Adrenal gland (tissue), 12 donors: Measurements from ENCODE around the gene ZNF148. TPM values are rescaled to one million over a fixed set of nuclear protein-coding genes. Genes with fewer than 3 reads are reported as not detected.

ENCODE experiments used
- DNase-seq, 7 donors: peaks; one replicate each; pipeline ENCODE4 v3.0.0-alpha.2; 2019 to 2020
- H3K27ac ChIP-seq, 5 donors: fragments of 200-600 bp; sonication (generic) in 4 of 5; 1 replicate in 3 of 5; 2 replicates in 2 of 5; pipeline versions ENCODE4 v1.5.1 to v1.8.0; 2016 to 2020; ENCODE audit warnings: mild to moderate bottlenecking in 1 of 5
- H3K27me3 ChIP-seq: fragments of 200-600 bp; 2 replicates; pipeline ENCODE4 v1.8.0; 2021
- H3K36me3 ChIP-seq, 2 donors: fragments of 200-600 bp; replicated peaks in 1 of 2; 1 replicate in 1 of 2; 2 replicates in 1 of 2; pipeline versions ENCODE4 v1.5.1 to v1.8.0; 2018 to 2022
- H3K4me1 ChIP-seq, 2 donors: fragments of 200-600 bp; replicated peaks in 1 of 2; 1 replicate in 1 of 2; 2 replicates in 1 of 2; pipeline versions ENCODE4 v1.5.1 to v1.8.0; 2018 to 2021
- H3K4me3 ChIP-seq, 4 donors: fragments of 200-600 bp; sonication (generic) in 3 of 4; one replicate each; pipeline ENCODE4 v1.5.1; 2016 to 2018
- H3K9me3 ChIP-seq, 3 donors: fragments of 200-600 bp; sonication (generic) in 1 of 3; replicated peaks in 1 of 3; 1 replicate in 2 of 3; 2 replicates in 1 of 3; pipeline versions ENCODE4 v1.5.1 to v1.8.0; 2016 to 2021
- POLR2A ChIP-seq, 2 donors: fragments of 450-650 bp; IDR thresholded peaks; one replicate each; pipeline ENCODE4 v1.6.1; 2017; ENCODE audit warnings: antibody characterized with exemption in 2 of 2, mild to moderate bottlenecking in 2 of 2, moderate library complexity in 1 of 2
- WGBS, 4 donors: extraction: QIAGEN DNeasy Blood & Tissue Kit in 2 of 4; methylation state at CpG; one replicate each; pipeline versions ENCODE4 v1.1.5 to v1.1.7; 2013 to 2017; 5-methylcytosine and 5-hydroxymethylcytosine counted together
- intact Hi-C, 2 donors: fragments of 100-400 bp; cut with DNase I; formaldehyde crosslinking; loops; one replicate each; pipeline versions ENCODE4 v1.14.1 to v1.15.0; 2022 to 2023
- polyA plus RNA-seq, 3 donors: library from polyadenylated mRNA; stranded (reverse); fragments of 200-250 nt in 2 of 3; fragments of 350-450 nt in 1 of 3; fragmentation: Illumina TruSeq in 1 of 3; extraction: RNeasy Lipid Tissue Mini Kit (QIAGEN cat#74804) in 1 of 3; gene quantifications; one replicate each; pipeline ENCODE4 v1.2.3, GENCODE V29; 2013 to 2014
- total RNA-seq, 9 donors: library from RNA; depleted of rRNA in 4 of 9; stranded (reverse); fragments of >200 nt in 4 of 9; fragments of 120-200 nt in 1 of 9; fragmentation: NEBNext Ultra II Directional in 1 of 9; extraction: Animal tissue kit (Norgen Biotek cat#: 25700) in 1 of 9; gene quantifications; one replicate each; pipeline versions ENCODE4 v1.1.0 to v1.2.4, GENCODE V29; 2013 to 2023
- TF ChIP-seq, protein P1 (sequence below), 6 experiments: fragments of 450-650 bp in 4 of 6; fragments of 200-600 bp in 2 of 6; sonication (generic) in 1 of 6; IDR thresholded peaks; 1 replicate in 5 of 6; 2 replicates in 1 of 6; pipeline versions ENCODE4 v1.5.1 to v1.8.0; 2016 to 2021; ENCODE audit warnings: antibody characterized with exemption in 6 of 6, mild to moderate bottlenecking in 2 of 6, moderate library complexity in 1 of 6
- donor health status: healthy with polysubstance abuse.
- donor health status: Bipolar disorder and iron deficiency.
- donor health status: DM: yes; HTN: yes; CAD: no.
- donor health status: DM: no; HTN: no; CAD: no.
- donor health status: DM: no; HTN: no; CAD: no.
- donor health status: DM: yes; HTN: yes; CAD: no.

The ZNF148 gene
- total and polyA plus RNA-seq, 12 donors, result 3.0 to 58.2 (median 30.9) TPM

DNA sequence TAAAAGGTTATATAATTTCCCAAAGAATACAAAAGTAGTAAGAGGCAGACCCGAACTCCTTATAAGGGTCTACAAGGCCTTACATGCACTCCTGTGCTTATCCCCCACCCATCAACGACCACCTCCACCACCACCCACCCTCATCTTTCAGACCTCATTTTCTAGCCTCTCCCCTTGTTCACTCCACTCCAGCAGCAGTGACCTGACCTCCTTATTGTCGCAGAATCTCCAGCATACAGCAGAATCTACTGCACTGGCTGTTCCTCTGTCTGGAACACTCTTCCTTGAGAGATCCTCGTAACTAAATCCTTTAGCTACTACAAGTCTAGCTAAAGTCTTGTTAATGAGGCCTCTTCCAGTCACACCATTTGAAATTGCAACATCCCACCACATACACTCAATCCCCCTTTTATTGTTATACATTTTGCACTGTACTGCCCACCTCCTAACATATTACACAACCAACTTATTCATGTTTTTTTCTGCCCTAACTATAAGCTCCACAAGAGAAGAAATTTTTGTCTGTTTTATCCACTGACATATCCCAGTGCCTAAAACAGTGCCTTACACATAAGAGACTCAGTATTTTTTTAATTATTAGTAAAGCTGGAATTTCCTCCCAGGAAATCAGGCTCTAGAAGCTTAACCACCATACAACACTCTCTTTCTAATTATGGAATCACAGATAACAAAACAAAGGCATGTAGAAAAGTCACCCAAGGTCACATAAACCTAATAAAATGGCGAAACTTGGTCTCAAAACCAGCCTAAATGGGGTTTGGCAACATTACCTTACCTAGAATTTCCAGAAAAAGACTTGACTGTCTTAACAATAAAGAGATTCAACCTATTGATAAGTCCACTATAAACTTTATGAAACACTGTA, 40.2 kb downstream of the ZNF148 start:
- DNase-seq, result no peak
- peaks cover 0 to 6% (median 0%) of the 10 kb centered on the region in 3 donors for H3K9me3 ChIP-seq
- no peaks in the 10 kb centered on the region for H3K36me3 ChIP-seq
- intact Hi-C loops, result no loop called here
- no peaks in the 10 kb centered on the region for H3K27me3 ChIP-seq
- peak overlapping the region in 1 of 5 donors; percentile 26 for H3K27ac ChIP-seq
- WGBS, 4 donors, result 70 to 76% (median 72%) methylated on average over 5 of the region's 5 CpGs
- peak overlapping the region in 1 of 4 donors; percentile 1 for H3K4me3 ChIP-seq
- TF ChIP-seq POLR2A (IDR thresholded peaks at IDR 0.05), result no peak
- TF ChIP-seq, protein P1, sequence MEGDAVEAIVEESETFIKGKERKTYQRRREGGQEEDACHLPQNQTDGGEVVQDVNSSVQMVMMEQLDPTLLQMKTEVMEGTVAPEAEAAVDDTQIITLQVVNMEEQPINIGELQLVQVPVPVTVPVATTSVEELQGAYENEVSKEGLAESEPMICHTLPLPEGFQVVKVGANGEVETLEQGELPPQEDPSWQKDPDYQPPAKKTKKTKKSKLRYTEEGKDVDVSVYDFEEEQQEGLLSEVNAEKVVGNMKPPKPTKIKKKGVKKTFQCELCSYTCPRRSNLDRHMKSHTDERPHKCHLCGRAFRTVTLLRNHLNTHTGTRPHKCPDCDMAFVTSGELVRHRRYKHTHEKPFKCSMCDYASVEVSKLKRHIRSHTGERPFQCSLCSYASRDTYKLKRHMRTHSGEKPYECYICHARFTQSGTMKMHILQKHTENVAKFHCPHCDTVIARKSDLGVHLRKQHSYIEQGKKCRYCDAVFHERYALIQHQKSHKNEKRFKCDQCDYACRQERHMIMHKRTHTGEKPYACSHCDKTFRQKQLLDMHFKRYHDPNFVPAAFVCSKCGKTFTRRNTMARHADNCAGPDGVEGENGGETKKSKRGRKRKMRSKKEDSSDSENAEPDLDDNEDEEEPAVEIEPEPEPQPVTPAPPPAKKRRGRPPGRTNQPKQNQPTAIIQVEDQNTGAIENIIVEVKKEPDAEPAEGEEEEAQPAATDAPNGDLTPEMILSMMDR (IDR thresholded peaks at IDR 0.05), result no peak
- peaks cover 13 to 39% of the 10 kb centered on the region in 2 donors for H3K4me1 ChIP-seq

DNA sequence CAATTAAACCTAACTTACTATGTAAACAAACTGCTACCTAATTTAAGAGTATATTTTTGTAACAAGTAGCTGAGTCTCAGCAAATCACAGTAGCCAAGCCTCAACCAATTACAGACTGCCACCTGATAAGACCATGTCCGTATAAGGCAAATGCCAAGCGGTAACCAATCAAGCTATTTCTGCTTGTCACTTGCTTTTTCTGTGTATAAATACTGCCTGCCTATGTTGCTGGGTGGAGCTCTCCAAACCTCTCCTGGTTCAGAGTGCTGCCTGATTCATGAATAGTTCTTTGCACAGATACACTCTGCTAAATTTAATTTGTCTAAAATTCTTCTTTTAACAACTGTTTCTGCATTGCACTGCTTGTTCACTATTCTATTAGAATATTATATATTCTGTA, 42.6 kb downstream of the ZNF148 start:
- no peak for TF ChIP-seq POLR2A (IDR thresholded peaks at IDR 0.05)
- TF ChIP-seq, protein P1 (IDR thresholded peaks at IDR 0.05), result no peak
- 46 to 65% (median 50%) methylated on average over 2 of the region's 2 CpGs for WGBS, 4 donors
- no peaks in the 10 kb centered on the region for H3K36me3 ChIP-seq
- H3K27ac ChIP-seq, result no peak overlapping the region
- H3K4me1 ChIP-seq, result peaks cover 13 to 37% of the 10 kb centered on the region in 2 donors
- DNase-seq, result no peak
- no peaks in the 10 kb centered on the region for H3K27me3 ChIP-seq
- H3K4me3 ChIP-seq, result no peak overlapping the region
- intact Hi-C loops, result no loop called here
- peaks cover 0 to 6% (median 0%) of the 10 kb centered on the region in 3 donors for H3K9me3 ChIP-seq

DNA sequence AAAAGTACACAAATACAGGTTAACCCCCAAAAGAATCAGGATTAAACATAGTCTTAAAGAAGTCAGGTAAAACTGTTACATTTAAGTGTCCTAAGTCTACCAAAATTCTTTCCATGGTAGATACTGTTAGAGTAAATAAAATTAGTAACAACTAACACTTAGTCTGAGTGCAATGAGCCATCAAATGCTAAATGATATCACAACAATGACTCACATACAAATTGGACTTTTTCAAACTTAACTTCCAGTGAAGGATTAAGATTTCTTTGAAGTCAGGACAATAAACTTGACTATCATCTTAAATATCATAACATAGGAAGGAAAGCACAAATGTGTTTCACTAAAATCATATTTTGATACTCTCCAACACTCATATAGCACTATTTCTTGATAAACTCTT, 43.9 kb downstream of the ZNF148 start:
- intact Hi-C loops, result no loop called here
- Histone ChIP-seq H3K4me3 (no peak overlapping the region), H3K36me3 (no peaks in the 10 kb centered on the region), H3K9me3 (peaks cover 0 to 6% (median 0%) of the 10 kb centered on the region in 3 donors), H3K27ac (no peak overlapping the region), H3K4me1 (peaks cover 13 to 27% of the 10 kb centered on the region in 2 donors), H3K27me3 (no peaks in the 10 kb centered on the region)
- no peak for TF ChIP-seq POLR2A (IDR thresholded peaks at IDR 0.05)
- TF ChIP-seq, protein P1 (IDR thresholded peaks at IDR 0.05), result no peak
- no peak for DNase-seq

DNA sequence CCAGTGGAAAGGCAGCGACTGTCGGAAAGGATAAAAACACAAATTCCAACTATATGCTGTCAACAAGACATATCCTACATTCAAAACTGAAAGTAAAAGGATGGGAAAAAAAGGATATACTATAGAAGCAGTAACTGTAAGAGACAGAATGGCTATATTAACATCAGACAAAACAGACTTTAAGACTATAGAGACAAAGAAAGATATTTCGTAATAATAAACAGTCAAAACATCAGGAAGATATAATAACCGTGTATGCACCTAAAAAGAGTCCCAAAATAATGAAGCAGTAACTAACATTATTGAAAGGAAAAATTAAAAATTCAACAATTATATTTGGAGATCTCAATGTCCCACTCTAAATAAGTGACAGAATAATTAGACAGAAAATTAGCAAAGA, 48.2 kb downstream of the ZNF148 start:
- DNase-seq, result no peak
- intact Hi-C loops, result no loop called here
- no peaks in the 10 kb centered on the region for H3K4me1 ChIP-seq
- no peaks in the 10 kb centered on the region for H3K36me3 ChIP-seq
- WGBS, 4 donors, result 73 to 81% (median 74%) methylated on average over 4 of the region's 4 CpGs
- no peaks in the 10 kb centered on the region for H3K27me3 ChIP-seq
- no peaks in the 10 kb centered on the region for H3K9me3 ChIP-seq
- no peak overlapping the region for H3K27ac ChIP-seq
- no peak overlapping the region for H3K4me3 ChIP-seq
- TF ChIP-seq, protein P1 (IDR thresholded peaks at IDR 0.05), result no peak
- no peak for TF ChIP-seq POLR2A (IDR thresholded peaks at IDR 0.05)
